C4-2B (cell line): ENCODE results near the gene TEX2.

Experiments
- CTCF ChIP-seq: fragments of 450-650 bp; conservative IDR thresholded peaks from 2 replicates; pipeline ENCODE4 v1.5.1; 2017; ENCODE audit warnings: mild to moderate bottlenecking
- ZFX ChIP-seq: fragments of 450-650 bp; IDR thresholded peaks from 2 replicates; pipeline ENCODE4 v1.6.1; 2017

GRCh38 chr17:64240261-64240740 lies 22.8 kb downstream of the TEX2 start:
- TF ChIP-seq CTCF (no peak), ZFX (no peak)
